Measurements from ENCODE around the gene A2M.

The A2M gene

GRCh38 chr12:9047105-9047504 lies 68.6 kb downstream of the A2M start:
- H3K27ac ChIP-seq (ENCODE audit: low read depth, low read length), result no peak overlapping the region
- no peak overlapping the region for H3K4me3 ChIP-seq (ENCODE audit: low read depth in 1 of 2, low read length in 2 of 2)

GRCh38 chr12:9043766-9044165 lies 72.0 kb downstream of the A2M start:
- no peak overlapping the region for H3K4me3 ChIP-seq (ENCODE audit: low read depth in 1 of 2, low read length in 2 of 2)
- no peak overlapping the region for H3K27ac ChIP-seq (ENCODE audit: low read depth, low read length)
- H3K9me3 ChIP-seq (ENCODE audit: low read length), result no peaks in the 10 kb centered on the region
- no peak overlapping the region for H3K9ac ChIP-seq (ENCODE audit: low read length)
- no peaks in the 10 kb centered on the region for H3K36me3 ChIP-seq (ENCODE audit: insufficient read depth, low read length)
- H3K4me1 ChIP-seq (ENCODE audit: insufficient read depth, low read length), result no peaks in the 10 kb centered on the region
- H3K27me3 ChIP-seq (ENCODE audit: control insufficient read depth in 1 of 2, insufficient read depth in 2 of 2, low read length in 2 of 2), result no peaks in the 10 kb centered on the region

More at GRCh38 chr12:9047105-9047504, 68.6 kb downstream of the A2M start:
- H3K9ac ChIP-seq (ENCODE audit: low read length), result no peak overlapping the region
- H3K36me3 ChIP-seq (ENCODE audit: insufficient read depth, low read length), result no peaks in the 10 kb centered on the region
- no peaks in the 10 kb centered on the region for H3K9me3 ChIP-seq (ENCODE audit: low read length)
- no peaks in the 10 kb centered on the region for H3K27me3 ChIP-seq (ENCODE audit: control insufficient read depth in 1 of 2, insufficient read depth in 2 of 2, low read length in 2 of 2)
- no peaks in the 10 kb centered on the region for H3K4me1 ChIP-seq (ENCODE audit: insufficient read depth, low read length)

- no peak overlapping the region for H3K27ac ChIP-seq (ENCODE audit: low read depth, low read length)
- no peaks in the 10 kb centered on the region for H3K9me3 ChIP-seq (ENCODE audit: low read length)
- no peaks in the 10 kb centered on the region for H3K4me1 ChIP-seq (ENCODE audit: insufficient read depth, low read length)
- H3K36me3 ChIP-seq (ENCODE audit: insufficient read depth, low read length), result no peaks in the 10 kb centered on the region
- H3K9ac ChIP-seq (ENCODE audit: low read length), result no peak overlapping the region
- no peaks in the 10 kb centered on the region for H3K27me3 ChIP-seq (ENCODE audit: control insufficient read depth in 1 of 2, insufficient read depth in 2 of 2, low read length in 2 of 2)
- H3K4me3 ChIP-seq (ENCODE audit: low read depth in 1 of 2, low read length in 2 of 2), result no peak overlapping the region
These were observed 74.4 kb downstream of the A2M start for GRCh38 chr12:9041321-9041720.

- H3K36me3 ChIP-seq (ENCODE audit: insufficient read depth, low read length), result no peaks in the 10 kb centered on the region
- no peak overlapping the region for H3K27ac ChIP-seq (ENCODE audit: low read depth, low read length)
- H3K4me3 ChIP-seq (ENCODE audit: low read depth in 1 of 2, low read length in 2 of 2), result no peak overlapping the region
- no peak overlapping the region for H3K9ac ChIP-seq (ENCODE audit: low read length)
- H3K27me3 ChIP-seq (ENCODE audit: control insufficient read depth in 1 of 2, insufficient read depth in 2 of 2, low read length in 2 of 2), result no peaks in the 10 kb centered on the region
- H3K9me3 ChIP-seq (ENCODE audit: low read length), result no peaks in the 10 kb centered on the region
- no peaks in the 10 kb centered on the region for H3K4me1 ChIP-seq (ENCODE audit: insufficient read depth, low read length)
These were observed 75.1 kb downstream of the A2M start for GRCh38 chr12:9040484-9041186.

DNA sequence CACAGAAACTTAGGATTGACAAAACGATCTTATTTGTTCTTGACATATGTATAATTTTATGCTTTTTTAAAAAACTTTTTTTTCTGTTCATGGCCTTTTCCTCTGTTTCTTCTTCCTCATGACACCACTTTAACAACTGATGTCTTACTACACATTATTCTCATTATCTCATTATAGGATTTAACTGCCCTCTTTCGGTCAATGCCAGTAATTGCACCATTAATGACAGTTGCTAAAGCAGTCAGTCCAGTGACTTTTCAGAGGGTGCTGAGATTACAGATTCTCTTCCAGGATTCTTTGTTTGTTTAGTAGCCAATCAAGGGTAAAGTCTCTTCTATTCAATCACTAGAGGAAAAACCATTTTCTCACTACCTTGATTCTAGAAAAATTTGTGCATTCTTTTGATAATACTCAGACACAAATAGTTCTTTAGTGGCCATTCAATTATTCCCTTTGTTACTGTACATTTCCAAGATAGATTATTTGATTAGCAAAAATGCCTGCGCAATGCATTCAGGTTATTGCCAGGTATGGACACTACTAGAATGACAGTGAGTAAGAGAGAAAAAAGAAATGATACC lies 76.2 kb downstream of the A2M start:
- H3K9me3 ChIP-seq (ENCODE audit: low read length), result no peaks in the 10 kb centered on the region
- no peaks in the 10 kb centered on the region for H3K36me3 ChIP-seq (ENCODE audit: insufficient read depth, low read length)
- no peaks in the 10 kb centered on the region for H3K4me1 ChIP-seq (ENCODE audit: insufficient read depth, low read length)
- no peak overlapping the region for H3K9ac ChIP-seq (ENCODE audit: low read length)
- no peaks in the 10 kb centered on the region for H3K27me3 ChIP-seq (ENCODE audit: control insufficient read depth in 1 of 2, insufficient read depth in 2 of 2, low read length in 2 of 2)
- no peak overlapping the region for H3K27ac ChIP-seq (ENCODE audit: low read depth, low read length)
- no peak overlapping the region for H3K4me3 ChIP-seq (ENCODE audit: low read depth in 1 of 2, low read length in 2 of 2)

DNA sequence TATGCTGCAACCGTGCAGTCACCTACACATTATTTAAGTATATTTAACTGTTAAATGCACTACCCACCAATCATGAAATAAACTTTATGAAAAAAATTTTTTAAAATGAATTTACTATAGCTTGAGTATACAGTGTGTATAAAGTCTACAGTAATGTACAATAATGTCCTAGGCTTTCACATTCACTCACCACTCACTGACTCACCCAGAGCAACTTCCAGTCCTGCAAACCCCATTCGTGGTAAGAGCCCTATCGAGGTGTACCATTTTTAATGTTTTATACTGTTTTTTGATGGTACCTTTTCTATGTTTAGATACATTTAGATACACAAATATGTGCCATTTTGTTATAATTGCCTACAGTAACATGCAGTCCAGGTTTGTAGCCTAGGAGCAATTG lies 78.3 kb downstream of the A2M start:
- no peak overlapping the region for H3K9ac ChIP-seq (ENCODE audit: low read length)
- H3K27ac ChIP-seq (ENCODE audit: low read depth, low read length), result no peak overlapping the region
- H3K27me3 ChIP-seq (ENCODE audit: control insufficient read depth in 1 of 2, insufficient read depth in 2 of 2, low read length in 2 of 2), result no peaks in the 10 kb centered on the region
- no peaks in the 10 kb centered on the region for H3K36me3 ChIP-seq (ENCODE audit: insufficient read depth, low read length)
- no peaks in the 10 kb centered on the region for H3K9me3 ChIP-seq (ENCODE audit: low read length)
- H3K4me1 ChIP-seq (ENCODE audit: insufficient read depth, low read length), result no peaks in the 10 kb centered on the region
- H3K4me3 ChIP-seq (ENCODE audit: low read depth in 1 of 2, low read length in 2 of 2), result no peak overlapping the region

DNA sequence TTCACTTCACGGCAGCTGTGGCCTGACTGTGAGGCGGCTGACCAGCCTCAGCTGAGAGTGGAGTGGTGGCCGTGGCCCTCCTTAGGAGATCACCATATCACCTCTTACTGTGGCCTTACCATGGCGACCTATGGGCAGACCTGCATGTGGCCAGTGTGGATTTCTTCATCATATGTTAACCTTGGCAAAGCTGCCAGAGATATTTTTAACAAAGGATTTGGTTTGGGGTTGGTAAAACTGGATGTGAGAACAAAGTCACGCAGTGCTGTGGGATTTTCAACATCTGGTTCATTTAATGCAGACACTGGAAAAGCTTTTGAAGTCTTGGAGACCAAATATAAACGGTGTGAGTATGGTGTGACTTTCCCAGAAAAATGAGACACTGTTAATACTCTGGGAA lies 79.5 kb downstream of the A2M start:
- Histone ChIP-seq H3K9ac (ENCODE audit: low read length) (no peak overlapping the region), H3K27ac (ENCODE audit: low read depth, low read length) (no peak overlapping the region), H3K27me3 (ENCODE audit: control insufficient read depth in 1 of 2, insufficient read depth in 2 of 2, low read length in 2 of 2) (no peaks in the 10 kb centered on the region), H3K9me3 (ENCODE audit: low read length) (no peaks in the 10 kb centered on the region), H3K36me3 (ENCODE audit: insufficient read depth, low read length) (no peaks in the 10 kb centered on the region), H3K4me3 (ENCODE audit: low read depth in 1 of 2, low read length in 2 of 2) (no peak overlapping the region), H3K4me1 (ENCODE audit: insufficient read depth, low read length) (no peaks in the 10 kb centered on the region)

GRCh38 chr12:9034095-9034494 lies 81.6 kb downstream of the A2M start:
- H3K4me1 ChIP-seq (ENCODE audit: insufficient read depth, low read length), result no peaks in the 10 kb centered on the region
- no peak overlapping the region for H3K9ac ChIP-seq (ENCODE audit: low read length)
- no peak overlapping the region for H3K27ac ChIP-seq (ENCODE audit: low read depth, low read length)
- no peaks in the 10 kb centered on the region for H3K9me3 ChIP-seq (ENCODE audit: low read length)
- H3K27me3 ChIP-seq (ENCODE audit: control insufficient read depth in 1 of 2, insufficient read depth in 2 of 2, low read length in 2 of 2), result no peaks in the 10 kb centered on the region
- no peaks in the 10 kb centered on the region for H3K36me3 ChIP-seq (ENCODE audit: insufficient read depth, low read length)
- no peak overlapping the region for H3K4me3 ChIP-seq (ENCODE audit: low read depth in 1 of 2, low read length in 2 of 2)

- Histone ChIP-seq H3K27ac (ENCODE audit: low read depth, low read length) (no peak overlapping the region), H3K9ac (ENCODE audit: low read length) (no peak overlapping the region), H3K4me3 (ENCODE audit: low read depth in 1 of 2, low read length in 2 of 2) (no peak overlapping the region), H3K4me1 (ENCODE audit: insufficient read depth, low read length) (no peaks in the 10 kb centered on the region), H3K9me3 (ENCODE audit: low read length) (no peaks in the 10 kb centered on the region), H3K36me3 (ENCODE audit: insufficient read depth, low read length) (no peaks in the 10 kb centered on the region), H3K27me3 (ENCODE audit: control insufficient read depth in 1 of 2, insufficient read depth in 2 of 2, low read length in 2 of 2) (no peaks in the 10 kb centered on the region)
These were observed 82.3 kb downstream of the A2M start for GRCh38 chr12:9033265-9033887.

DNA sequence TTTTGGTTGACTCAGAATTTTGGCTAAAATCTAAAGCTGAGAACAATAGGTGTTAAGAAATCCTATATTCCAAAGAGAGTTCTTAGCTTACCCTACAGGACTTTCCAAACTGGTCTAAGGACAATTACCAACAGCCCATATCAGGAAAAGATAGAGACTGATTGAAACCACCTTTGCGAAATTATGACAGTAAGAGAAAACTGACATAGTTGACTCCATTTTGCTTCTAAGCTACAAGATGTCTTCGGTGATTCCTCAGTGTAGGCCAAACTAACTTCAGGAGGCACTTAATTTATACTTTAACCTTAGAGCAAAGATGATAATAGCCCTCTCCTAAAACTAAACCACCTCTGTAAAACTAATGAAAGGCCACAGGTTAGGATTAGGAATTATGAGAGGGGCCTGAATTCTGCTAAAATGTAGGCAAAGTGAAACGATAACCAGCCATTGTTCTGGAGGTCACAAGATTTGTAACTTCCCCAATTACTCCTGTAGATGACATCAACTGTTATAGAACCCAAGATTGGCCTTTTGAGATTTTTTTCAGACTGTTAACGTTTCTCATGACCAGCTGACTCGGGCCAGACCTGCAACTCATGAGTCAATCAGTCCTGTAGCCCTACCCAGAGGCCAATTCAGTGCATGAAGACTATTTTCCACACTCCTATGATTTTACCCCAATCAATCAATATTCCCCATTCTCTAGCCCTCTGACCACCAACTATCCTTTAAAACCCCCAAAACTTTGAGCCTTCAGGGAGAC lies 83.3 kb downstream of the A2M start:
- Histone ChIP-seq H3K36me3 (ENCODE audit: insufficient read depth, low read length) (no peaks in the 10 kb centered on the region), H3K4me3 (ENCODE audit: low read depth in 1 of 2, low read length in 2 of 2) (no peak overlapping the region), H3K27me3 (ENCODE audit: control insufficient read depth in 1 of 2, insufficient read depth in 2 of 2, low read length in 2 of 2) (no peaks in the 10 kb centered on the region), H3K9me3 (ENCODE audit: low read length) (no peaks in the 10 kb centered on the region), H3K9ac (ENCODE audit: low read length) (no peak overlapping the region), H3K4me1 (ENCODE audit: insufficient read depth, low read length) (no peaks in the 10 kb centered on the region), H3K27ac (ENCODE audit: low read depth, low read length) (no peak overlapping the region)

DNA sequence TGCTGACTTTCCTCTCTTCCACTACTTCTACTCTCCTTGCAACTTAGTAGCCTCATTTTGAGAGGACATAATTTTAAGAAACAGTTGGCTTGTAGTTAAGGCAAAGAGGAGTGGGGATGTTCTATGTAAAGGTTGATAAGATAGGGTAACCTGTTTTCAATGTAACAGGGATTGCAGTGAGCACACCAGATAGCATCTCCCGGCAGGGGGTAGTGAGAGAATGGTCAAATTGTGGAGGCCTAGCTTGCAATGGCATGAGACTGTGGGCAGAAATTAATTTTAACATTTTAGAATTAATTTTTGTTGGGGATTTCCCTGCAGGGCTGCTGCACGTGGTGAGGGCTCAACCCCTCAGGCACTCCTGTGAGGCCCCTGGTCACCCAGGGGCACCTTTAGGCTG lies 84.9 kb downstream of the A2M start:
- Histone ChIP-seq H3K36me3 (ENCODE audit: insufficient read depth, low read length) (no peaks in the 10 kb centered on the region), H3K9me3 (ENCODE audit: low read length) (no peaks in the 10 kb centered on the region), H3K4me1 (ENCODE audit: insufficient read depth, low read length) (no peaks in the 10 kb centered on the region), H3K4me3 (ENCODE audit: low read depth in 1 of 2, low read length in 2 of 2) (no peak overlapping the region), H3K27me3 (ENCODE audit: control insufficient read depth in 1 of 2, insufficient read depth in 2 of 2, low read length in 2 of 2) (no peaks in the 10 kb centered on the region), H3K27ac (ENCODE audit: low read depth, low read length) (no peak overlapping the region), H3K9ac (ENCODE audit: low read length) (no peak overlapping the region)
